HFF-Myc (cell line): ENCODE data around the gene CD99L2.

ENCODE experiments used
- DNase-seq: peaks from one replicate; pipeline ENCODE4 v3.0.0-alpha.2; 2011; ENCODE audit warnings: low read depth; ENCODE audit errors: extremely low read depth
- H3K4me3 ChIP-seq: replicated peaks from 2 replicates; pipeline ENCODE4 v1.5.1; 2011; ENCODE audit warnings: low read depth, mild to moderate bottlenecking, control low read depth, low read length
- TF ChIP-seq, protein P1 (sequence below): IDR thresholded peaks from 2 replicates; pipeline ENCODE4 v1.5.1; 2012; ENCODE audit warnings: mild to moderate bottlenecking, low read depth, low read length, control low read depth; ENCODE audit errors: missing control alignments

The CD99L2 gene

DNA sequence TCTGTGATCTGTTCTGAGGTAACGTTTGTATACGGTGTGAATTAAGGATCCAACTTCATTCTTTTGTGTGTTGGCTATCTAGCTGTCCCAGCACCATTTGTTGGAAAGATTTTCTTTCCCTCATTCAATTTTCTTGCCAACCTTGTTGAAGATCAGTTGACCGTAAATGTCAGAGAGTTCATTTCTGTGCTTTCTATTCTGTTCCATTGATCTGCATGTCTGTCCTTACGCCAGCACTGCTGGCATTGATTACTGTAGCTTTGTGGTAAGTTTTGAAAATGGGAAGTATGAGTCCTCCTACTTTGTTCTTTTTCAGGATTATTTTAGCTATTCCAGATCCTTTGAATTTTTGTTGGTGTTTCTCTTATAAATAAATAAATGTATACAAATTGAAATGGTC is 144.5 kb downstream of the CD99L2 start:
- no peak overlapping the region for H3K4me3 ChIP-seq
- TF ChIP-seq, protein P1, sequence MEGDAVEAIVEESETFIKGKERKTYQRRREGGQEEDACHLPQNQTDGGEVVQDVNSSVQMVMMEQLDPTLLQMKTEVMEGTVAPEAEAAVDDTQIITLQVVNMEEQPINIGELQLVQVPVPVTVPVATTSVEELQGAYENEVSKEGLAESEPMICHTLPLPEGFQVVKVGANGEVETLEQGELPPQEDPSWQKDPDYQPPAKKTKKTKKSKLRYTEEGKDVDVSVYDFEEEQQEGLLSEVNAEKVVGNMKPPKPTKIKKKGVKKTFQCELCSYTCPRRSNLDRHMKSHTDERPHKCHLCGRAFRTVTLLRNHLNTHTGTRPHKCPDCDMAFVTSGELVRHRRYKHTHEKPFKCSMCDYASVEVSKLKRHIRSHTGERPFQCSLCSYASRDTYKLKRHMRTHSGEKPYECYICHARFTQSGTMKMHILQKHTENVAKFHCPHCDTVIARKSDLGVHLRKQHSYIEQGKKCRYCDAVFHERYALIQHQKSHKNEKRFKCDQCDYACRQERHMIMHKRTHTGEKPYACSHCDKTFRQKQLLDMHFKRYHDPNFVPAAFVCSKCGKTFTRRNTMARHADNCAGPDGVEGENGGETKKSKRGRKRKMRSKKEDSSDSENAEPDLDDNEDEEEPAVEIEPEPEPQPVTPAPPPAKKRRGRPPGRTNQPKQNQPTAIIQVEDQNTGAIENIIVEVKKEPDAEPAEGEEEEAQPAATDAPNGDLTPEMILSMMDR, result no peak
- no peak for DNase-seq

DNA sequence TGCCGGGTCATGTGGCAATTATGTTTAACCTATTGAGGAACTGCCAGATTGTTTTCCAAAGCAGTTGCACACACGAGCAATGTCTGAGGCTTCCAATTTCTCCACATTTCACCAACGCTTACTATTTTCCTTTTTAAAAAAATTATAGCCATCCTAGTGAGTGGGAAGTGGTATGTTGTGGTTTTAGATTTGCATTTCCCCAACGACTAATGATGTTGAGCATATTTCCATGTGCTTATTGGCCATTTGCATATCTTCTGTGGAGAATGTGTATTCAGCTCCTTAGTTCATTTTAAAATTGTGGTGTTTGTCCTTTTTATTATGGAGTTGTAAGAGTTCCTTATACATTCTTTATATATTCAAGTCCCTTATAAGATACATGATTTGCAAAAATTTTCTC is 145.1 kb downstream of the CD99L2 start:
- DNase-seq, result no peak
- TF ChIP-seq, protein P1, result no peak

DNA sequence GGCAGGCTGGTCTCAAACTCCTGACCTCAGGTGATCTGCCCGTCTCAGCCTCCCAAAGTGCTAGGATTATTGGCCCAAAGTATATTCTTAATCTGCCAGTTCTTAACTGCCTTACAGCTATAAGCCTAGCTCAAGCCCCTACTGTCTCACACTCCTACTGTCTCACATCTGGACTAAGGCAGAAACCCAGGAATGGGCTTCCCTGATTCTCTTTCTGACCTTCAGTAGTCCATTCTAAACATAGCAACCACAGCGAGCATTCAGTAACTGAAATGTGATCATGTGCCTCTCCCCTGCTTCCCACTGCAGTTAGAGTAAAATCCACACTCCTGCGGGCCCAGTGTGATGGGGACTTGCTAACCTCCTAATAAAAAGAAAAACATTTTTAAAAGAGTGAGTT is 146.3 kb downstream of the CD99L2 start:
- TF ChIP-seq, protein P1, result no peak
- no peak overlapping the region for H3K4me3 ChIP-seq

More for the DNA sequence above, 145.1 kb downstream of the CD99L2 start:
- no peak overlapping the region for H3K4me3 ChIP-seq

DNA sequence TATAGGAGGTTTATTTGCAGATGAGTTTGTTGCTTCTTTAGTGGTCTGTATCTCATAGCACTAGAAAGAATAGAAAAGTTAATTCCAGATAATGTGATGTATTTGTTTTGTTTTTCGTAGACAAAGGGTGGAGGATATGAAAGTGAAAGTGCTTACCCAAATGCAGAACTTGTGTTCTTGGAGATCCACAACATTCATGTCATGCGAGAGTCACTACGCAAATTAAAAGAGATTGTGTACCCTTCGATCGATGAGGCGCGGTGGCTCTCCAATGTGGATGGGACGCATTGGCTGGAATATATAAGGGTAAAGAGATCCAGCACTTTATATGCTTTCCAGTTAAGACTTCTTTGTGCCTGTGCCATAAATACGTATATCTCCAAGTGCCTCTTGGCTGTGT is 162.0 kb downstream of the CD99L2 start:
- DNase-seq, result no peak
- H3K4me3 ChIP-seq, result no peak overlapping the region
- TF ChIP-seq, protein P1, result no peak

More for the DNA sequence above, 146.3 kb downstream of the CD99L2 start:
- DNase-seq, result no peak

DNA sequence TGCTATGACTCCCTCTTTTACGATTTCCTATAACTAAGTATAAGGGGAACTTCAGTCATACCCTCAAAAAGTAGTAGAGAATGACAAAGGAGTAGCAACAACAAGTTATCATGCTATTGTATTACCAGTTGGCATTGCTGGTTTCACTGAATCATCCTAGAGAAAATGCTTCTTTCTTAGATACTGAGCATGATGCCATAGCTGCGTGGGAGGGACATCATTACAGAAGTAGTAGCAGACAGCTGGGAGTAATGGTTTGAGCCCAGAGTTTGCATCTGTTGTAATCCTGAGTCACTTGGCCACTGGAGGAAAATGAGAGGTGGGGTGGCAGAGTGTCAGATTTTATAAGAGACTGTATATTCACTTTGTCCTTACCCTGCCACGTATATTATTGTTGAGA is 166.7 kb downstream of the CD99L2 start:
- no peak overlapping the region for H3K4me3 ChIP-seq
- TF ChIP-seq, protein P1, result no peak
- DNase-seq, result peak; percentile 64

DNA sequence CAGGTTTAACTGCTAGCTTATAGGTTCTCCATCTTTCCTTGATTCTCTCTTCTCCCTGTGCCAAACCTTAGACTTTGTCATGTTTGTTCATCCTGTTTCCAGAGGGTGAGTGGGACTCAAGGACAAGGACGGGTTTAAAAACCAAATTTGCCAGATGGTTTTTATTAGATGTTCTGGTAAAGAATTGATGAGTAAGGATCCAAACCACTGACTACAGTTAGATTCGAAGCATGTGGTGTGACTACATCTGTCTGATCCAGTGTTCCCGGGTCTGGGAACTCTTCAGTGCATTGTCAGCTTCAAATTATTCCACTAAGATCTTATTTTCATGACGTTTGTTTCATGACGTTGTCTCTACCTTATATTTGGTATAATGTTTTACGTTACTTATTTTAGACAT is 167.7 kb downstream of the CD99L2 start:
- TF ChIP-seq, protein P1, result no peak
- H3K4me3 ChIP-seq, result no peak overlapping the region
- peak; percentile 22 for DNase-seq

DNA sequence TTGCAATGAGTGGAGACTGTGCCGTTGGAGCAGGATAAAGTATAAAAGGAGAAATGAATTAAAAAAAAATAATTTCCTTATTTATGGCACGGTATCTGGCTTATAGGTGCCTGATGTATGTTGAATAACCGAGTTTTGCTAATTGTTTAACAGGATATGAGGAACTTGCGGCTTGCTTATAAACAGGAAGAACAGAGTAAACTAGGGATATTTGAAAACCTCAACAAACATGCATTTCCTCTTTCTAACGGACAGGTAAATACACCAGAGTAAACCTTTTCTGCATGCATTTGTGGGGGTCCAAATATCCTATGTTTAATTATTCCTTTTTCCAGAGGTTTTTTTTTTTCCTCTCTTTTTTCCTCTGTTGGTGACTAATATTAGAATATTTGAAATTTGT is 168.5 kb downstream of the CD99L2 start:
- TF ChIP-seq, protein P1, result no peak
- no peak for DNase-seq
- no peak overlapping the region for H3K4me3 ChIP-seq
